Measurements from ENCODE around the gene MIA2.
"Not testable (repeated sequence)": the region's sequence is repeated elsewhere in the genome, so short reads cannot be mapped to it uniquely, and the experiment has no call there.

The MIA2 gene

DNA sequence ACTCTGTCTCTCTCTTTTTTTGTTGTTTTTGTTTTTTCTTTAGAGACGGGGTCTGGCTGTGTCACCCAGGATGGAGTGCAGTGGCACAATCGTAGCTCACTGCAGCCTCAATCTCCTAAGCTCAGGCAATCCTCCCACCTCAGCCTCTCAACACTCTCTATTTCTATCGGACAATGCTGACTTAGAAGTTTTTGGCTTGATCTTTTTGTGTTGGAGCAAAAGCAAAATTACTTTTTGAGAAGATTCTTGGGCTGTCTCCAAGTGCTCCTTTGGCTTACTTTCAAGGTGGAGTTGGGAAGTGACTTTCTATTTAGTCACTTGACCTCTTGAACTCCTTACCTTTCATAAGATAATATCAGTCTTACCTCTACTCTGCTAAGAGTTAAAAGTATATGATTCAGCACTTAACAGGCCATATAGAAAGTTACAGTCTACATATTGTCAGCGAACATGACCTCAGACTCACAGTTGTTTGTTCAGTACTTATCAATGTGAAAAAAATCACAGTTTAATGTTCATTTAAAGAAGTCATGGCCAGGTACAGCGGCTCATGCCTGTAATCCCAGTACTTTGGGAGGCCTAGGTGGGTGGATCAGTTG is 15.4 kb upstream of the MIA2 start:
- TF ChIP-seq TAF1 (IDR thresholded peaks at IDR 0.05; ENCODE audit: borderline replicate concordance, low read depth, low read length) (no peak), POLR2A (IDR thresholded peaks at IDR 0.05; ENCODE audit: low read depth, low read length) (no peak), POLR2AphosphoS5 (IDR thresholded peaks at IDR 0.05; ENCODE audit: low read depth, low read length) (no peak)
- DNase-seq (ENCODE audit: insufficient read length) (no peak), FAIRE-seq (no peak)

DNA sequence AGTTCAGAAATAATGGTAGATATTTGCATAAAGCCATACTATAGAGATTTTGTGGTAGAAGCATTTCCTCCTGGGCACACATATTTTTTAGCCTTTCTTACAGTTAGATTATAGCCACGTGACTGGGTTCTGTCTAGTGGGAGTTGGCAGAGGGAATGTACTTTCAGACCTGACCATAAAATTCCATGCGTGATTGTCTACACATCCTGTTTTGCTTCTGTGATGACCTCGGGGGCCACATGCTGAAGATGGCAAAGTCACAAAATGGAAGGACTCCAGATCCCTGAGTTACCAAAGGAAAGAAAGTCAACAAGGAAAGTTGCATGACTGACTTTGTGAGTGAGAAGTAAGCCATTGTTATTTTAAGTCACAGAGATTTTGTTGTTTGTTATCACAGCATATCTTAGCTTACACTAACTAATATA is 14.6 kb upstream of the MIA2 start:
- TF ChIP-seq TAF1 (IDR thresholded peaks at IDR 0.05; ENCODE audit: borderline replicate concordance, low read depth, low read length) (no peak), POLR2A (IDR thresholded peaks at IDR 0.05; ENCODE audit: low read depth, low read length) (no peak), POLR2AphosphoS5 (IDR thresholded peaks at IDR 0.05; ENCODE audit: low read depth, low read length) (no peak)
- DNase-seq (ENCODE audit: insufficient read length) (no peak), FAIRE-seq (no peak)

- DNase-seq (ENCODE audit: insufficient read length); FAIRE-seq: not testable (repeated sequence)
Observed at GRCh38 chr14:39220473-39220872, 13.2 kb upstream of the MIA2 start.

DNA sequence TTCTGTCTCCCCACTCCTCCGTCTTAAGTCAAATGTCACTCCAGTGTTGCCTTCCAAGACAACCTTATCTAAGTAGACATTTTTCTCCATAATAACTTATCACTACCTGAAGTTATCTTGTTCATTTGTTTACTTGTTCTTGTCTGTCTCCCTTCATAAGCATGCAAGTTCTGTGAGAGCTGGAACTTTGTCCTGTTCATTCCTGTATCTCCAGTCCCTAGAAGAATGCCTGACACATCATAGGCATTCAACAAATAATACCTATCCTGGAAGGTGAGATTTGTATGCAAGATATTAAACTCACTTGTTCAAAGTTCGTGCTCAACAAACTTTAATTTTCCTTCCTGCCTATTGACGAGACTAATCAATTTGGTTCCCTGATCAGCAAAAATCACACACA is 5.7 kb upstream of the MIA2 start:
- no peak for TF ChIP-seq POLR2A (IDR thresholded peaks at IDR 0.05; ENCODE audit: low read depth, low read length)
- no peak for TF ChIP-seq TAF1 (IDR thresholded peaks at IDR 0.05; ENCODE audit: borderline replicate concordance, low read depth, low read length)
- TF ChIP-seq POLR2AphosphoS5 (IDR thresholded peaks at IDR 0.05; ENCODE audit: low read depth, low read length) = no peak
- no peak for FAIRE-seq

DNA sequence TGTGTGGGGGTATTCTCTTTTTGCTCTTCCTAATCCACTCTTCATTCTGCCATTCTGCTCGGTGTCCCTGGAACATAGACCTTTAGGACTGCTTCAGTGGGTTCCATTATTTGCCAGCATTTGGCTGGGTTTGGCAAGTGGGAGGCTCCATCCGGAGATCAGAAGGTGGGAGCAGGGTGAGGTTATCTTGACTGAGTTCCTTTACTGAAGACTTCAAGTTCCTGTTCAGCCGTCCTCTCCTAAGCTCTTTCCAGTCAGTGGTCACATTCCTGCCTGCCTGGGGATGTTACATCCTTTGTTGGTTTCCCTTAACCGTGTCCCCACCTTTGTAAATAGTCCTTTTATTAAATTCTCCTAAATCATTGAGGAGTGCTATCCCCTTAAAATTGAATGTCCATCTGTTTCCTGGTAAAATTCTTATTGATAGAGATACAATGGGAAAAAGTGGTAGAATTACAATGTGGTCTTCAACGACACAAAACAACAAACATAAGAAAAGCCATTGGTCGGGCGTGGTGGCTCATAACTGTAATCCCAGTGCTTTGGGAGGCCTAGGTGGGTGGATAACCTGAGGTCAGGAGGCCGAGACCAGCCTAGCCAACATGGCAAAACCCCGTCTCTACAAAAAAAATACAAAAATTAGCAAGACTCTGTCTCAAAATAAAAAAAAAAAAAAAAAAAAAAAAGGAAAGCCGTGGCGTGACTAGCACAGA is 5.0 kb upstream of the MIA2 start:
- DNase-seq (ENCODE audit: insufficient read length) = no peak
- FAIRE-seq = no peak
- TF ChIP-seq TAF1 (IDR thresholded peaks at IDR 0.05; ENCODE audit: borderline replicate concordance, low read depth, low read length) = no peak
- TF ChIP-seq POLR2A (IDR thresholded peaks at IDR 0.05; ENCODE audit: low read depth, low read length) = no peak
- TF ChIP-seq POLR2AphosphoS5 (IDR thresholded peaks at IDR 0.05; ENCODE audit: low read depth, low read length) = no peak

More for the DNA sequence above, 5.7 kb upstream of the MIA2 start:
- DNase-seq (ENCODE audit: insufficient read length) = no peak

DNA sequence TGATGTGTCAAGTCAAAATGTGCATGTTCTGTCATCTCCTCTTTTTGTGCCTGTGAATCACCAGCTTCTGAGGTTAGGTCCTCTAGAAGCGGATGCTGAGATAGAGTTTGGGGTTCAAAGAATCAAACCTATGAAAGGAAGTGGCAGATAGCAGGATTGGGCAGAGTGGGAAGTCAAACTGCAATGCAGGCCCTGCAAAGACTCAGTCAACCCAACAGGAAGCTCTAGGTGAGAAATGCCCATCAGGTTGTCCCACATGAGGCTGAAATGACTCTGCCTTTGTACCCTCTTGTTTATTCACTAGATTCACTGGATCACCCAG is 4.5 kb upstream of the MIA2 start:
- DNase-seq (ENCODE audit: insufficient read length) (no peak), FAIRE-seq (no peak)
- TF ChIP-seq POLR2AphosphoS5 (IDR thresholded peaks at IDR 0.05; ENCODE audit: low read depth, low read length) (no peak), TAF1 (IDR thresholded peaks at IDR 0.05; ENCODE audit: borderline replicate concordance, low read depth, low read length) (no peak), POLR2A (IDR thresholded peaks at IDR 0.05; ENCODE audit: low read depth, low read length) (no peak)

- FAIRE-seq = no peak
- no peak for TF ChIP-seq TAF1 (IDR thresholded peaks at IDR 0.05; ENCODE audit: borderline replicate concordance, low read depth, low read length)
- TF ChIP-seq POLR2AphosphoS5 (IDR thresholded peaks at IDR 0.05; ENCODE audit: low read depth, low read length) = no peak
- no peak for TF ChIP-seq POLR2A (IDR thresholded peaks at IDR 0.05; ENCODE audit: low read depth, low read length)
- no peak for DNase-seq (ENCODE audit: insufficient read length)
Observed at GRCh38 chr14:39229601-39230110, 4.1 kb upstream of the MIA2 start.

GRCh38 chr14:39230416-39231035 is 3.2 kb upstream of the MIA2 start:
- FAIRE-seq (no peak), DNase-seq (ENCODE audit: insufficient read length) (no peak)
- no peak for TF ChIP-seq POLR2AphosphoS5 (IDR thresholded peaks at IDR 0.05; ENCODE audit: low read depth, low read length)
- no peak for TF ChIP-seq TAF1 (IDR thresholded peaks at IDR 0.05; ENCODE audit: borderline replicate concordance, low read depth, low read length)
- TF ChIP-seq POLR2A (IDR thresholded peaks at IDR 0.05; ENCODE audit: low read depth, low read length) = no peak

DNA sequence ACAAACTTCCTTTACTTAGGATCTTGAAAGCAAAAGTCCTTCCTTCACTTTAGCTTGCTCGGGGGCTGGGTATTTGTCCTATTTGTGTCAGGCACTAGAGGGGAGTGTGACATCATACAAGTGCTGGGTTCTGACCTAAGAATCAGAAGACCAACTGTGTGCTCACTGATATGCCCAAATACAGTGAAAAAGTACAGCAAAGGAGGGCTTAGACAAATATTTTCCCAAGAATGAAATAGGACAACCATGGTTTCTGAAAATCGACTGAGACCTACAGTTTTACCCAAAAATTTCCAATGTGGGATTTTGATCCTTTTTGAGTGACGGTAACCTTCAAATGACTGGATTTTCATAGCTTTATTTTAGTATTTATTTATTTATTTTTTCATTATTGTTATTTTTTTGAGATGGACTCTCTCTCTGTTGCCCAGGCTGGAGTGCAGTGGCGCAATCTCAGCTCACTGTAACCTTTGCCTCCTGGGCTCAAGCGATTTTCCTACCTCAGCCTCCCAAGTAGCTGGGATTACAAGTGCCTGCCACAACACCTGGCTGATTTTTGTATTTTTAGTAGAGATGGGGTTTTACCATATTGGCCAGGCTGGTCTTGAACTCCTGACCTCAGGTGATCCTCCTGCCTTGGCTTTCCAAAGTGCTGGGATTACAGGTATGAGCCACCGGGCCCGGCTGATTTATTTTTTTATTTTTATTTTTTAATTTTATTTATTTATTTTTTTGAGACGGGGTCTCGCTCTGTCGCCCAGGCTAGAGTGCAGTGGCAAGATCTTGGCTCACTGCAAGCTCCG is 1.8 kb upstream of the MIA2 start:
- FAIRE-seq; DNase-seq (ENCODE audit: insufficient read length): not testable (repeated sequence)

GRCh38 chr14:39232554-39233415 is 930 bp upstream of the MIA2 start:
- FAIRE-seq = no peak
- TF ChIP-seq POLR2A (IDR thresholded peaks at IDR 0.05; ENCODE audit: low read depth, low read length) (no peak), POLR2AphosphoS5 (IDR thresholded peaks at IDR 0.05; ENCODE audit: low read depth, low read length) (no peak), TAF1 (IDR thresholded peaks at IDR 0.05; ENCODE audit: borderline replicate concordance, low read depth, low read length) (no peak)
- DNase-seq (ENCODE audit: insufficient read length) = no peak

DNA sequence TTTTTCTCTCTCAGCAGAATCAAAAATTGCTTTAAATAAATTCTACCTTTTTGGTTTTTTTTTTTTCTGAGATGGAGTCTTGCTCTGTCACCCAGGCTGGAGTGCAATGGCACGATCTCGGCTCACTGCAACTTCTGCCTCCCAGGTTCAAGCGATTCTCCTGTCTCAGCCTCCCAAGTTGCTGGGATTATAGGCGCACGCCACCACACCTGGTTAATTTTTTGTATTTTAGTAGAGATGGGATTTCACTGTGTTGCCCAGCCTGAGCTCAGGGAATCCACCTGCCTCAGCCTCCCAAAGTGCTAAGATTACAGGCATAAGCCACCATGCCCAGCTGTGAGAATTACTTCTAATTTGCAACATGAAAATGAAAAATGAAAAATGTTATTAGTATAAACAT is 1.3 kb downstream of the MIA2 start:
- DNase-seq (ENCODE audit: insufficient read length); FAIRE-seq: not testable (repeated sequence)

DNA sequence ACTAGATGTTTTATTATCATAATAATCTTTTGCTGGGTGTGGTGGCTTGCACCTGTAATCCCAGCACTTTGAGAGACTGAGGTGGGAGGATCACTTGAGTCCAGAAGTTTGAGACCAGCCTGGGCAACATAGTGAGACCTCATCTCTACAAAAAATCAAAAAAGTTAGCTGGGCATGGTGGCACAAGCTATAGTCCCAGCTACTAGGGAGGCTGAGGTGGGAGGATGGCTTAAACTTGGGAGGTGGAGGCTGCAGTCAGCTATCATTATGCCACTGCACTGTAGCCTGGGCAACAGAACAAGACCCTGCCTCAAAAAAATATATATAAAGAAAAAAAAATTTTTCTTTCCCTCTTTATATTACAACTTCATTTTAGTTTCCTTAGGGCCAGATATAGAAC is 1.8 kb downstream of the MIA2 start:
- FAIRE-seq; DNase-seq (ENCODE audit: insufficient read length): not testable (repeated sequence)

Data from GM12892 (cell line).